GM23248 (cell line): Measurements from ENCODE around the gene CNKSR3.

ENCODE experiments used
- EZH2 ChIP-seq: fragments of 200-600 bp; sonication (generic); IDR thresholded peaks from 2 replicates; pipeline ENCODE4 v1.6.1; 2018; ENCODE audit warnings: antibody characterized with exemption, mild to moderate bottlenecking; ENCODE audit not compliant: insufficient read depth, poor library complexity, severe bottlenecking
- EZH2phosphoT487 ChIP-seq: fragments of 200-600 bp; sonication (generic); IDR thresholded peaks from 2 replicates; pipeline ENCODE4 v1.6.1; 2018; ENCODE audit warnings: antibody characterized with exemption, moderate library complexity, mild to moderate bottlenecking, low read depth; ENCODE audit not compliant: insufficient read depth

GRCh38 chr6:154457881-154458284 is 52.6 kb downstream of the CNKSR3 start:
- TF ChIP-seq EZH2, result no peak
- no peak for TF ChIP-seq EZH2phosphoT487
